ENCODE measurements around the gene ICA1L.

- TF ChIP-seq POLR2AphosphoS5 (IDR thresholded peaks at IDR 0.05; ENCODE audit: low read depth, low read length) (no peak), POLR2A (IDR thresholded peaks at IDR 0.05; ENCODE audit: low read depth, low read length) (no peak)
These were observed 10.0 kb upstream of the ICA1L start for GRCh38 chr2:202881570-202881969.

Data from GM12892 (cell line).